ENCODE data around the gene MAP3K2. TPM values are rescaled to one million over a fixed set of nuclear protein-coding genes. Genes with fewer than 3 reads are reported as not detected.
A peak's percentile ranks its signal among the peaks of the same experiment; 100 is the strongest.

MAP3K2 gene
- total RNA-seq, 4 donors from 2014 or later, result 84.8 to 118 (median 92.8) TPM

DNA sequence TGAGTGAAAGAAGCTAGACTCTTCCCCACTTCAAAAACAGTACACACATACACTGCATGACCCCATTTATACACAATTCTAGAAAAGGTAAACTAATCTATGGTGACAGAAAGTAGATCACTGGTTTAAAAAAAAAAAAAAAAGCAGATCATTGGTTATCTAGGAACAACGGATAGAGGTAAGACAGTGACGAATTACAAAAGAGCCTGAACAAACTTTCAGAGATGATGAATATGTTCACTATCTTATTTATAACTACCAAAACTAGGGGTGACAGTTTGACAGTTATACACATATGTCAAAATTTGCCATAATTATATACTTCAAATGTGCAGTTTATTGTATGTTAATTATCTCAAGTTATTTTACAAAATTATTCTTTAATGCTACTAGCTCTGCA lies 27.5 kb downstream of the MAP3K2 start:
- no peak overlapping the region for H3K27ac ChIP-seq
- DNase-seq, result no peak
- H3K27me3 ChIP-seq, result no peaks in the 10 kb centered on the region
- H3K4me1 ChIP-seq, result peaks cover 19 to 32% of the 10 kb centered on the region in 2 donors
- H3K4me3 ChIP-seq (replicated peaks in 1 of 3), result no peak overlapping the region
- intact Hi-C loops (cut with DNase I), result no loop called here
- H3K9me3 ChIP-seq, result no peaks in the 10 kb centered on the region
- TF ChIP-seq POLR2A (IDR thresholded peaks at IDR 0.05), result no peak
- TF ChIP-seq, protein P1, sequence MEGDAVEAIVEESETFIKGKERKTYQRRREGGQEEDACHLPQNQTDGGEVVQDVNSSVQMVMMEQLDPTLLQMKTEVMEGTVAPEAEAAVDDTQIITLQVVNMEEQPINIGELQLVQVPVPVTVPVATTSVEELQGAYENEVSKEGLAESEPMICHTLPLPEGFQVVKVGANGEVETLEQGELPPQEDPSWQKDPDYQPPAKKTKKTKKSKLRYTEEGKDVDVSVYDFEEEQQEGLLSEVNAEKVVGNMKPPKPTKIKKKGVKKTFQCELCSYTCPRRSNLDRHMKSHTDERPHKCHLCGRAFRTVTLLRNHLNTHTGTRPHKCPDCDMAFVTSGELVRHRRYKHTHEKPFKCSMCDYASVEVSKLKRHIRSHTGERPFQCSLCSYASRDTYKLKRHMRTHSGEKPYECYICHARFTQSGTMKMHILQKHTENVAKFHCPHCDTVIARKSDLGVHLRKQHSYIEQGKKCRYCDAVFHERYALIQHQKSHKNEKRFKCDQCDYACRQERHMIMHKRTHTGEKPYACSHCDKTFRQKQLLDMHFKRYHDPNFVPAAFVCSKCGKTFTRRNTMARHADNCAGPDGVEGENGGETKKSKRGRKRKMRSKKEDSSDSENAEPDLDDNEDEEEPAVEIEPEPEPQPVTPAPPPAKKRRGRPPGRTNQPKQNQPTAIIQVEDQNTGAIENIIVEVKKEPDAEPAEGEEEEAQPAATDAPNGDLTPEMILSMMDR (IDR thresholded peaks at IDR 0.05), result no peak
- no peaks in the 10 kb centered on the region for H3K36me3 ChIP-seq
- 91 to 96% methylated on average over 2 of the region's 2 CpGs for WGBS, 2 donors

DNA sequence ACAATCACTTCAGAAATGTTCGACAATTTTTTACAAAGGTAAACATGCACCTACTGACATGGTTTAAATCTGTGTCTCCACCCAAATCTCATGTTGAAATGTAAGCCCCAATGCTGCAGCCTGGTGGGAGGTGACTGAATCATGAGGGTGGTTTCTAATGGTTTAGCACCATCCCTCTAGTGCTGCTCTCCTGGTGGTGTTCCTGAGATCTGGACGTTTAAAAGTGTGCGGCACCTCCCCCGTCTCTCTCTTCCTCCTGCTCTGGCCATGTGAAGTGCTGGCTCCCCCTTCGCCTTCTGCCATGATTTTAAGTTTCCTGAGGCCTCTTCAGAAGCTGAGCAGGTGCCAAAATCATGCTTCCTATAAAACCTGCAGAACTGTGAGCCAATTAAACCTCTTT lies 28.3 kb downstream of the MAP3K2 start:
- no peaks in the 10 kb centered on the region for H3K9me3 ChIP-seq

DNA sequence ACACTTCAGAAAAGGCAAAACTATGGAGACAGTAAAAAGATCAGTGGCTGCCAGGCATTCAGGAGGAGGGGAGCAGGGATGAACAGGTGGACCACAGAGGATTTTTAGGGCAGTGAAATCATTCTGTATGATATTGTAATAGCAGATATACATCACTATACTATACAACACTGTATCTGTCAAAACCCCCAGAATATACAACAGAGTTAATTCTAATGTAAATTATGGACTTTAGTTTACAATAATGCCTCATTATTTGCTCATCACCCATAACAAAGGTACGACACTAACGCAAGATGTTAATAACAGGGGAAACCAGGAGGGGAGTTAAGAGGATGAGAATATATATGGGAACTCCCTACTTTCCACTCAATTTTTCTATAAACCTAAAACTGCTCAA lies 28.8 kb downstream of the MAP3K2 start:
- H3K36me3 ChIP-seq, result no peaks in the 10 kb centered on the region
- no peak overlapping the region for H3K27ac ChIP-seq
- H3K27me3 ChIP-seq, result no peaks in the 10 kb centered on the region
- H3K9me3 ChIP-seq, result no peaks in the 10 kb centered on the region
- H3K4me1 ChIP-seq, result peaks cover 16 to 25% of the 10 kb centered on the region in 2 donors
- DNase-seq, result no peak
- TF ChIP-seq, protein P1 (IDR thresholded peaks at IDR 0.05), result no peak
- TF ChIP-seq POLR2A (IDR thresholded peaks at IDR 0.05), result no peak
- 94 to 98% methylated on average over 2 of the region's 2 CpGs for WGBS, 2 donors
- H3K4me3 ChIP-seq (replicated peaks in 1 of 3), result no peak overlapping the region
- intact Hi-C loops (cut with DNase I), result no loop called here

More for the DNA sequence above, 28.3 kb downstream of the MAP3K2 start:
- Histone ChIP-seq H3K4me1 (peaks cover 16 to 26% of the 10 kb centered on the region in 2 donors), H3K27ac (peak overlapping the region in 1 of 3 donors; percentile 12), H3K4me3 (replicated peaks in 1 of 3) (no peak overlapping the region), H3K27me3 (no peaks in the 10 kb centered on the region), H3K36me3 (no peaks in the 10 kb centered on the region)
- DNase-seq, result peak; percentile 20 to 34
- TF ChIP-seq, protein P1 (IDR thresholded peaks at IDR 0.05), result no peak
- no peak for TF ChIP-seq POLR2A (IDR thresholded peaks at IDR 0.05)
- intact Hi-C loops (cut with DNase I), result no loop called here
- 46 to 48% methylated on average over 5 of the region's 5 CpGs for WGBS, 2 donors

DNA sequence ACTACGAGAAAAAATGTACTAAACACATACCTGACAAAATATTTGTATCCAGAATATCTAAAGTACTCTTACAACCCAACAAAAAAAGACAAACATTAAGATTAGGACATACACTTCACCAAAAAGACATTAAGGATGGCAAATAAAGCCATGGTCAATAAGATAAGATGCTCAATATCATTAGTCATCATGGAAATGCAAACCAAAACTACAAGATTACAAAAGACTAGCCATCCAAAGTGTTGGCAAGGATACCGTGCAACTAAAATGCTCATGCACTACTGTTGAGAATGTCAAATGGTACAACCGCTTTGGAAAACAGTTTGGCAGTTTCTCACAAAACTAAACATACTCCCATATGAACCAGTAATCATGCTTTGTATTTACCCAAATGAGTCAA lies 29.7 kb downstream of the MAP3K2 start:
- H3K27me3 ChIP-seq, result no peaks in the 10 kb centered on the region
- no peaks in the 10 kb centered on the region for H3K9me3 ChIP-seq
- H3K4me3 ChIP-seq (replicated peaks in 1 of 3), result no peak overlapping the region
- no peak overlapping the region for H3K27ac ChIP-seq
- intact Hi-C loops (cut with DNase I), result no loop called here
- H3K4me1 ChIP-seq, result peaks cover 16 to 24% of the 10 kb centered on the region in 2 donors
- 92 to 94% methylated on average over 3 of the region's 3 CpGs for WGBS, 2 donors
- DNase-seq, result no peak
- no peaks in the 10 kb centered on the region for H3K36me3 ChIP-seq
- no peak for TF ChIP-seq POLR2A (IDR thresholded peaks at IDR 0.05)
- TF ChIP-seq, protein P1 (IDR thresholded peaks at IDR 0.05), result no peak

DNA sequence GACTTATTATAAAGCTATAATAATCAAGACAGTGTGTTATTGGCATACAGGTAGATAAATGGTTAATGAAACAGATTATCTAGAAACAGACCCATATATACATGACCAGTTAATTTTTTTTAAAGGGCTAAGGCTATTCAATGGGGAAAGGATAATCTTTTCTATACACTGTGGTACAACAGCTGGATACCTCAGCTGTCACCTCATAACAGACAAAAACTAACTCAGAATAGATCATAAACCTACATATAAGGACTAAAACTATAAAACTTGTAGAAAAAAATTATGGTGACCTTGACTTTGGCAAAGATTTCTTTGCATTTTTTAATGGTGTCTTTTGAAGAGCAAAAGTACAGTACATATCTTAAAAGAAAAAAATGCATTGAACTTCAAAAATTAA lies 30.2 kb downstream of the MAP3K2 start:
- no peaks in the 10 kb centered on the region for H3K9me3 ChIP-seq
- no peak overlapping the region for H3K4me3 ChIP-seq (replicated peaks in 1 of 3)
- DNase-seq, result no peak
- H3K27me3 ChIP-seq, result no peaks in the 10 kb centered on the region
- intact Hi-C loops (cut with DNase I), result no loop called here
- H3K27ac ChIP-seq, result no peak overlapping the region
- TF ChIP-seq, protein P1 (IDR thresholded peaks at IDR 0.05), result no peak
- TF ChIP-seq POLR2A (IDR thresholded peaks at IDR 0.05), result no peak
- no peaks in the 10 kb centered on the region for H3K36me3 ChIP-seq
- H3K4me1 ChIP-seq, result peaks cover 12 to 24% of the 10 kb centered on the region in 2 donors

Data from thyroid gland (tissue), 4 donors.